Measurements from ENCODE around the gene TMEM132D.

GRCh38 chr12:129305851-129306250 lies 598.0 kb downstream of the TMEM132D start:
- no peak for TF ChIP-seq POLR2A (IDR thresholded peaks at IDR 0.05; ENCODE audit: low read length)
- no peak for TF ChIP-seq GATA1 (IDR thresholded peaks at IDR 0.05; ENCODE audit: low read depth, low read length)

Data from erythroblast (primary cell).